ENCODE measurements around the gene SLC4A11.

DNA sequence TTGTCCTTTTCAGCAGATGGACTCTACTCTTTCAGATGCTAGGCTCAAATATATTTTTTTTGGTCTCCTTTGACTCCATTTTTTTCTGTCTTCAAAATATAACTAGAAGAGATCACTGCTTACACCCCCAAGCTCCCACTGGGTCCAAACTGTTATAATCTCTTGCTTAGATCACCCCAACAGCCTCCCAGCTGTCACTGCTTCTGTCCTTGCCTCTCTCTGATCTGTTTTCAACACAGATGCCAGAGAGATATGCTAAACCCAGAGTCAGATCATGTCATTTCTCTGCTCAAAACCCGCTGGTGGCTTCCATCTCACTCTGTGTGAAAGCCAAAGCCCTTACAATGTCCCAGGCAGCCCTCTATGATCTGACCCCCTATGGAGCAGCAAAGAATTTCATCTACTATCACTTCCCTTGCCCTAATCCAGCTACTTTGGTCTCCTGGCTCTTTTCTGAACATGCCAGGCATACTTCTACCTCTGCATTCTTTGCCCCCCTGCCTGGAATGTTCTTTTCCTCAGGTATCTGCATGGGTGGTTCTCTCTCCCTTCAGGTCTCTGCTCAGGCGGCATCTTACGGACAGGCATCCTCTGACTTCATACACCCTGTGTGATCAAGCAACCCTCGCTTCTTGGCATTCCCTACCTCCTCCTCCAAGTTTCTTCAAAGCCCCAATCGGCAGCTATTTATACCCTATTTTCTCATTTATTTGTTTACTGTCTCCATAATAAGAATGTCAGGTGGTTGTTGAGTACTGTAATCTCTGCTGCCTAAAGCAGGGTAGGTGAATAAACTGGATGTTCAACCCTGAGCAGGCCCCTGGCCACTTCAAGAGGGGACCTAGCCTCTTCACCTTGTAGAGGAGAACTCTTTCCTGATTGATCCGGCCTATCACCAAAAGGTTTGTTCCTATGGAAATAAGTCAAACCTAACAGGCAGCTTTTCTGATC lies 43.6 kb upstream of the SLC4A11 start:
- TF ChIP-seq POLR2A (IDR thresholded peaks at IDR 0.05; ENCODE audit: low read depth, low read length) (no peak), POLR2AphosphoS5 (IDR thresholded peaks at IDR 0.05; ENCODE audit: low read depth, low read length) (no peak), POU2F2 (IDR thresholded peaks at IDR 0.05; ENCODE audit: low read depth, low read length) (no peak), TAF1 (IDR thresholded peaks at IDR 0.05; ENCODE audit: low read depth, low read length) (no peak), SPI1 (IDR thresholded peaks at IDR 0.05; ENCODE audit: low read depth, low read length) (no peak), PAX5 (IDR thresholded peaks at IDR 0.05; ENCODE audit: insufficient read depth, low read length, severe bottlenecking) (no peak)
